PFSK-1 (cell line): ENCODE data around the gene DTWD2.

ENCODE experiments used
- POLR2AphosphoS5 ChIP-seq: IDR thresholded peaks from 2 replicates; pipeline ENCODE4 v1.6.1; 2012; ENCODE audit warnings: low read depth, mild to moderate bottlenecking, control low read depth, low read length, moderate library complexity
- SIN3A ChIP-seq: IDR thresholded peaks from 2 replicates; pipeline ENCODE4 v1.6.1; 2012; ENCODE audit warnings: mild to moderate bottlenecking, low read length, moderate library complexity, borderline replicate concordance; ENCODE audit not compliant: insufficient read depth

DNA sequence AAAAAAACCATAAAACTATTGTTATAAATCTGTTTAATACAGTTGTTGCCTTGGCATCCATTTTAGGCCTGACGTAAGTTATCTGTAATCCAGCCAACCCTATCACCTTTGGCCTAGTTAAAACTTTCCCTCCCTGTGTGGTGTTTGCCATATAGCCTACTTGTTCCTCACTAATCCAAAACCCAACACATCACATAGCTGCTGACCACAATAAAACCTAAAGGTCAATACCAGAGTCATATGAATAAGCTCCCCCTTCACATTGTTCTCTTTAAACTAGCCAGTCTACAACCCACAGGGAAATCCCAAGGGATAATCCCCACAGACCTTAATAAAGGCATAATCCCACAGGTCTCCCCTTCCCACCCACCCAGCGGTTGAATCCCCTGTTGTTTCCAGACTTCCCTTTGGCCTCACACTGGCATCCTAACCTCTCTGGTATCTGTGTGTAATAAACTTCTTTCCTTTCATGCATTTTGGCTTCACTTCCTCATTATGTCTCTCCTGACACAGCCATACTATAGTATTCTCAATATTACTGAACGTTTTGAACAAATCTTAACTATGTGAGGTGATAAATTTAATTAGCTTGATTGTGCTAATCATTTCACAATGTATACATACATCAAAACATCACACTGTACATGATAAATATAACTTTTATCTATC, 50.8 kb downstream of the DTWD2 start:
- no peak for TF ChIP-seq SIN3A
- TF ChIP-seq POLR2AphosphoS5: no peak
